H9 (cell line): ENCODE measurements around the gene SP2. TPM values are rescaled to one million over a fixed set of nuclear protein-coding genes. Genes with fewer than 3 reads are reported as not detected.

Experiments used
- DNase-seq: peaks from one replicate; pipeline ENCODE4 v3.0.0-alpha.2; 2017
- H2AFZ ChIP-seq: one replicate; pipeline ENCODE4 v1.6.1; 2013; ENCODE audit warnings: mild to moderate bottlenecking, low read length, control low read depth, moderate library complexity
- H2AK5ac ChIP-seq: 2 replicates; pipeline ENCODE4 v1.6.1; 2013; ENCODE audit warnings: low read length, control low read depth, mixed read lengths; ENCODE audit not compliant: insufficient read length
- H2BK120ac ChIP-seq: one replicate; pipeline ENCODE4 v1.6.1; 2013; ENCODE audit warnings: low read depth, mild to moderate bottlenecking, low read length, control low read depth, inconsistent platforms; ENCODE audit not compliant: poor library complexity, severe bottlenecking
- H2BK12ac ChIP-seq: 2 replicates; pipeline ENCODE4 v1.6.1; 2013; ENCODE audit warnings: low read length, control low read depth, mixed read lengths, low read depth; ENCODE audit not compliant: insufficient read length
- H2BK15ac ChIP-seq: 2 replicates; pipeline ENCODE4 v1.6.1; 2013; ENCODE audit warnings: low read depth, low read length, control low read depth
- H2BK20ac ChIP-seq: one replicate; pipeline ENCODE4 v1.6.1; 2013; ENCODE audit warnings: low read depth, mild to moderate bottlenecking, low read length, control low read depth, inconsistent platforms; ENCODE audit not compliant: poor library complexity, severe bottlenecking
- H2BK5ac ChIP-seq: 2 replicates; pipeline ENCODE4 v1.6.1; 2013; ENCODE audit warnings: low read length, control low read depth, mixed read lengths; ENCODE audit not compliant: insufficient read length
- H3K14ac ChIP-seq: 2 replicates; pipeline ENCODE4 v1.6.1; 2013; ENCODE audit warnings: low read length, control low read depth; ENCODE audit not compliant: insufficient read depth
- H3K18ac ChIP-seq: 2 replicates; pipeline ENCODE4 v1.6.1; 2013; ENCODE audit warnings: low read depth, mild to moderate bottlenecking, mixed read lengths, low read length, control low read depth; ENCODE audit not compliant: insufficient read length
- H3K23ac ChIP-seq: 2 replicates; pipeline ENCODE4 v1.6.1; 2013; ENCODE audit warnings: low read length, control low read depth, mixed read lengths, low read depth; ENCODE audit not compliant: insufficient read length
- H3K23me2 ChIP-seq: 2 replicates; pipeline ENCODE4 v1.6.1; 2013; ENCODE audit warnings: low read depth, mild to moderate bottlenecking, mixed read lengths, low read length, control low read depth; ENCODE audit not compliant: insufficient read length, poor library complexity, severe bottlenecking
- H3K27ac ChIP-seq: 2 replicates; pipeline ENCODE4 v1.5.1; 2013; ENCODE audit warnings: low read length, control low read depth, mixed read lengths, low read depth; ENCODE audit not compliant: insufficient read length
- H3K27me3 ChIP-seq: 2 replicates; pipeline ENCODE4 v1.6.1; 2013; ENCODE audit warnings: low read length, control low read depth, inconsistent platforms; ENCODE audit not compliant: insufficient read depth
- H3K4ac ChIP-seq: 2 replicates; pipeline ENCODE4 v1.6.1; 2013; ENCODE audit warnings: low read depth, mild to moderate bottlenecking, control low read depth, inconsistent platforms, low read length, moderate library complexity
- H3K4me1 ChIP-seq: 2 replicates; pipeline ENCODE4 v1.6.1; 2013; ENCODE audit warnings: low read length, control low read depth, inconsistent platforms; ENCODE audit not compliant: insufficient read depth
- H3K4me2 ChIP-seq: 2 replicates; pipeline ENCODE4 v1.6.1; 2013; ENCODE audit warnings: low read length, control low read depth, mixed read lengths; ENCODE audit not compliant: insufficient read length, insufficient read depth
- H3K56ac ChIP-seq: 2 replicates; pipeline ENCODE4 v1.6.1; 2013; ENCODE audit warnings: low read depth, mild to moderate bottlenecking, mixed read lengths, low read length, control low read depth; ENCODE audit not compliant: insufficient read length
- H3K79me1 ChIP-seq: 2 replicates; pipeline ENCODE4 v1.6.1; 2013; ENCODE audit warnings: low read depth, mild to moderate bottlenecking, moderate library complexity, low read length, control low read depth, inconsistent platforms; ENCODE audit not compliant: insufficient read depth, poor library complexity, severe bottlenecking
- H3K79me2 ChIP-seq: 2 replicates; pipeline ENCODE4 v1.6.1; 2013; ENCODE audit warnings: low read length, control low read depth, inconsistent platforms; ENCODE audit not compliant: insufficient read depth
- H3K9ac ChIP-seq: 2 replicates; pipeline ENCODE4 v1.6.1; 2013; ENCODE audit warnings: low read length, control low read depth, mixed read lengths; ENCODE audit not compliant: insufficient read length; ENCODE audit errors: extremely low read depth
- H3K9me3 ChIP-seq: one replicate; pipeline ENCODE4 v1.6.1; 2013; ENCODE audit warnings: low read depth, low read length, inconsistent platforms; ENCODE audit not compliant: control insufficient read depth
- H3T11ph ChIP-seq: one replicate; pipeline ENCODE4 v1.6.1; 2013; ENCODE audit warnings: mild to moderate bottlenecking, low read length, control low read depth, inconsistent platforms
- H4K20me1 ChIP-seq: one replicate; pipeline ENCODE4 v1.6.1; 2013; ENCODE audit not compliant: control insufficient read depth, insufficient read length, insufficient read depth
- H4K5ac ChIP-seq: 2 replicates; pipeline ENCODE4 v1.6.1; 2013; ENCODE audit warnings: low read depth, mild to moderate bottlenecking, mixed read lengths, low read length, control low read depth; ENCODE audit not compliant: insufficient read length
- H4K8ac ChIP-seq: replicated peaks from 2 replicates; pipeline ENCODE4 v1.6.1; 2013; ENCODE audit warnings: low read length, control low read depth, mixed read lengths, low read depth; ENCODE audit not compliant: insufficient read length
- H4K91ac ChIP-seq: 2 replicates; pipeline ENCODE4 v1.6.1; 2013; ENCODE audit warnings: low read depth, mild to moderate bottlenecking, moderate library complexity, mixed read lengths, low read length, control low read depth; ENCODE audit not compliant: insufficient read length
- H3K27ac Mint-ChIP-seq, 3 experiments: 2 replicates in 2 of 3; 3 replicates in 1 of 3; pipeline ENCODE4 v1.8.0; 2020 to 2021; ENCODE audit warnings: mixed read lengths in 3 of 3, mild to moderate bottlenecking in 1 of 3, moderate library complexity in 1 of 3
- H3K27me3 Mint-ChIP-seq: 2 replicates; pipeline ENCODE4 v1.8.0; 2021; ENCODE audit warnings: low read depth, mild to moderate bottlenecking, moderate library complexity, mixed read lengths
- H3K36me3 Mint-ChIP-seq, 3 experiments: 2 replicates in 2 of 3; 3 replicates in 1 of 3; pipeline ENCODE4 v1.8.0; 2020 to 2021; ENCODE audit warnings: low read depth in 3 of 3, mixed read lengths in 3 of 3; ENCODE audit not compliant: insufficient read depth in 1 of 3
- H3K4me1 Mint-ChIP-seq, 2 experiments: 2 replicates each; pipeline ENCODE4 v1.8.0; 2020; ENCODE audit warnings: mixed read lengths in 2 of 2
- H3K4me3 Mint-ChIP-seq, 2 experiments: 2 replicates in 1 of 2; 3 replicates in 1 of 2; pipeline ENCODE4 v1.8.0; 2020 to 2021; ENCODE audit warnings: mild to moderate bottlenecking in 2 of 2, mixed read lengths in 2 of 2, moderate library complexity in 1 of 2
- H3K9me3 Mint-ChIP-seq, 2 experiments: 2 replicates in 1 of 2; 3 replicates in 1 of 2; pipeline ENCODE4 v1.8.0; 2020; ENCODE audit warnings: mild to moderate bottlenecking in 2 of 2, mixed read lengths in 2 of 2, moderate library complexity in 1 of 2
- CTCF ChIP-seq: fragments of 200-600 bp; sonication (generic); conservative IDR thresholded peaks from 3 replicates; pipeline ENCODE4 v1.8.0; 2021; ENCODE audit warnings: antibody characterized with exemption, mild to moderate bottlenecking
- WGBS: extraction: QIAGEN DNeasy Blood & Tissue Kit; methylation state at CpG from one replicate; pipeline ENCODE4 v1.1.7; 2013; ENCODE audit warnings: missing lambda C conversion rate, low lambda C conversion rate, mixed read lengths; ENCODE audit not compliant: insufficient read length; ENCODE audit errors: extremely low coverage; 5-methylcytosine and 5-hydroxymethylcytosine counted together
- total RNA-seq: library from RNA; stranded (reverse); gene quantifications from 2 replicates; pipeline ENCODE4 v1.2.1, GENCODE V29; 2021

SP2 gene
- total RNA-seq, 1 experiment from 2014 or later: 19.3 TPM

GRCh38 chr17:47869114-47869513 is 26.9 kb upstream of the SP2 start:
- H3K23me2 ChIP-seq: peaks cover 11% of the 10 kb centered on the region
- no peak overlapping the region for H2AK5ac ChIP-seq
- no CpG with 5 or more reads among the region's 2 CpGs for WGBS
- H3K9me3 ChIP-seq: no peaks in the 10 kb centered on the region
- H3K79me1 ChIP-seq: no peaks in the 10 kb centered on the region
- H4K8ac ChIP-seq: no peak overlapping the region
- H2BK15ac ChIP-seq: no peak overlapping the region
- no peaks in the 10 kb centered on the region for H3K36me3 Mint-ChIP-seq
- H3K27me3 Mint-ChIP-seq: peaks cover 92% of the 10 kb centered on the region
- H3K4ac ChIP-seq: no peak overlapping the region
- no peak overlapping the region for H2BK120ac ChIP-seq
- H2BK5ac ChIP-seq: no peak overlapping the region
- H3K9ac ChIP-seq: no peak overlapping the region
- no peak overlapping the region for H2AFZ ChIP-seq
- H3K56ac ChIP-seq: no peak overlapping the region
- no peak overlapping the region for H3K27ac Mint-ChIP-seq
- peaks cover 34 to 37% of the 10 kb centered on the region in 2 experiments for H3K4me1 Mint-ChIP-seq
- no peak overlapping the region for H3K4me2 ChIP-seq
- H2BK12ac ChIP-seq: no peak overlapping the region
- H4K5ac ChIP-seq: no peak overlapping the region
- H4K20me1 ChIP-seq: no peaks in the 10 kb centered on the region
- H4K91ac ChIP-seq: no peak overlapping the region
- no peaks in the 10 kb centered on the region; a peak in 1 of 5 replicates for H3K9me3 Mint-ChIP-seq
- no peak overlapping the region for H3K18ac ChIP-seq
- no peak for TF ChIP-seq CTCF
- H3K23ac ChIP-seq: no peak overlapping the region
- H2BK20ac ChIP-seq: no peak overlapping the region
- DNase-seq: no peak
- no peak overlapping the region for H3T11ph ChIP-seq
- H3K79me2 ChIP-seq: no peaks in the 10 kb centered on the region
- H3K27ac ChIP-seq: no peak overlapping the region
- no peak overlapping the region for H3K4me3 Mint-ChIP-seq
- H3K4me1 ChIP-seq: peaks cover 3% of the 10 kb centered on the region; the same call in 1 of the 2 replicates
- no peak overlapping the region for H3K14ac ChIP-seq
- peaks cover 7% of the 10 kb centered on the region; the same call in 1 of the 2 replicates for H3K27me3 ChIP-seq
